SHP77 (cell line): Measurements from ENCODE around the gene HEPHL1.
"Not testable (repeated sequence)": the region's sequence is repeated elsewhere in the genome, so short reads cannot be mapped to it uniquely, and the experiment has no call there.

Experiments used
- DNase-seq, 2 experiments: peaks; one replicate each; lab custom pipeline; 2025; lab: John Stamatoyannopoulos, UW

Gene HEPHL1

GRCh38 chr11:94150704-94151685 is 129.8 kb downstream of the HEPHL1 start:
- no peak for DNase-seq

- peak in 1 of 2 experiments; percentile 21 for DNase-seq
Measured at GRCh38 chr11:94151903-94152677, 130.9 kb downstream of the HEPHL1 start.

GRCh38 chr11:94152678-94153065 is 131.5 kb downstream of the HEPHL1 start:
- DNase-seq = no peak

GRCh38 chr11:94153320-94153719 is 132.2 kb downstream of the HEPHL1 start:
- no peak for DNase-seq

- no peak for DNase-seq
Measured at GRCh38 chr11:94154095-94154856, 133.1 kb downstream of the HEPHL1 start.

- not testable (repeated sequence) for DNase-seq
Measured at GRCh38 chr11:94157339-94157738, 136.2 kb downstream of the HEPHL1 start.
